ENCODE data around the gene CPLANE2.

Gene CPLANE2

DNA sequence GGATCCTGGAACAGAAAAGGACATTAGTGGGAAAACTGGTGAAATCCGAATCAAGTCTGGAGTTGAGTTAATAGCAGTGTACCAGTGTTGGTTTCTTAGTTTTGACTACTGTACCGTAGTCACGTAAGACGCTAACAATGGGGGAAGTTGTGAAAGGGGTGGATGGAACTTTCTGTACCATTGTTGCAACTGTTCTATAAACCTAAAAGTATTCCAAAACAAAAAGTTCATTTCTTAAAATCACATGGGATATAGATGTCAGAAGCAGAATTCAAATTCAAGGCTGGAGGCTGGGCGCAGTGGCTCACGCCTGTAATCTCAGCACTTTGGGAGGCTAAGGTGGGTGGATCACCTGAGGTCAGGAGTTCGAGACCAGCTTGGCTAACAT lies 41.5 kb downstream of the CPLANE2 start:
- H2AFZ ChIP-seq (ENCODE audit: low read length): no peak overlapping the region
- TF ChIP-seq EZH2phosphoT487 (IDR thresholded peaks at IDR 0.05; ENCODE audit: low read length) (no peak), EZH2 (optimal IDR thresholded peaks at IDR 0.05; ENCODE audit: low read depth, low read length) (no peak)
- TF ChIP-seq, protein P1, sequence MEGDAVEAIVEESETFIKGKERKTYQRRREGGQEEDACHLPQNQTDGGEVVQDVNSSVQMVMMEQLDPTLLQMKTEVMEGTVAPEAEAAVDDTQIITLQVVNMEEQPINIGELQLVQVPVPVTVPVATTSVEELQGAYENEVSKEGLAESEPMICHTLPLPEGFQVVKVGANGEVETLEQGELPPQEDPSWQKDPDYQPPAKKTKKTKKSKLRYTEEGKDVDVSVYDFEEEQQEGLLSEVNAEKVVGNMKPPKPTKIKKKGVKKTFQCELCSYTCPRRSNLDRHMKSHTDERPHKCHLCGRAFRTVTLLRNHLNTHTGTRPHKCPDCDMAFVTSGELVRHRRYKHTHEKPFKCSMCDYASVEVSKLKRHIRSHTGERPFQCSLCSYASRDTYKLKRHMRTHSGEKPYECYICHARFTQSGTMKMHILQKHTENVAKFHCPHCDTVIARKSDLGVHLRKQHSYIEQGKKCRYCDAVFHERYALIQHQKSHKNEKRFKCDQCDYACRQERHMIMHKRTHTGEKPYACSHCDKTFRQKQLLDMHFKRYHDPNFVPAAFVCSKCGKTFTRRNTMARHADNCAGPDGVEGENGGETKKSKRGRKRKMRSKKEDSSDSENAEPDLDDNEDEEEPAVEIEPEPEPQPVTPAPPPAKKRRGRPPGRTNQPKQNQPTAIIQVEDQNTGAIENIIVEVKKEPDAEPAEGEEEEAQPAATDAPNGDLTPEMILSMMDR (IDR thresholded peaks at IDR 0.05; ENCODE audit: low read length): no peak
- no peak overlapping the region for H3K27ac ChIP-seq (ENCODE audit: low read length)
- H3K9ac ChIP-seq (ENCODE audit: low read length): no peak overlapping the region
- H3K4me3 ChIP-seq (ENCODE audit: low read length): no peak overlapping the region
- peaks cover 9% of the 10 kb centered on the region for H3K27me3 ChIP-seq (replicated peaks; ENCODE audit: insufficient read depth, low read length)
- no peak overlapping the region for H3K4me2 ChIP-seq (ENCODE audit: low read depth, low read length)
- no peaks in the 10 kb centered on the region for H3K9me3 ChIP-seq (replicated peaks; ENCODE audit: insufficient read depth, low read length)
- H3K79me2 ChIP-seq (ENCODE audit: low read length): no peaks in the 10 kb centered on the region
- H3K9me2 ChIP-seq (replicated peaks; ENCODE audit: insufficient read depth, low read length): no peaks in the 10 kb centered on the region
- H3K36me3 ChIP-seq (replicated peaks; ENCODE audit: insufficient read depth, low read length): no peaks in the 10 kb centered on the region
- H3F3A ChIP-seq (ENCODE audit: insufficient read depth, low read length): no peaks in the 10 kb centered on the region
- H4K20me1 ChIP-seq (ENCODE audit: insufficient read depth, low read length): no peaks in the 10 kb centered on the region
- H3K4me1 ChIP-seq (ENCODE audit: low read length): no peaks in the 10 kb centered on the region
- DNase-seq: no peak

DNA sequence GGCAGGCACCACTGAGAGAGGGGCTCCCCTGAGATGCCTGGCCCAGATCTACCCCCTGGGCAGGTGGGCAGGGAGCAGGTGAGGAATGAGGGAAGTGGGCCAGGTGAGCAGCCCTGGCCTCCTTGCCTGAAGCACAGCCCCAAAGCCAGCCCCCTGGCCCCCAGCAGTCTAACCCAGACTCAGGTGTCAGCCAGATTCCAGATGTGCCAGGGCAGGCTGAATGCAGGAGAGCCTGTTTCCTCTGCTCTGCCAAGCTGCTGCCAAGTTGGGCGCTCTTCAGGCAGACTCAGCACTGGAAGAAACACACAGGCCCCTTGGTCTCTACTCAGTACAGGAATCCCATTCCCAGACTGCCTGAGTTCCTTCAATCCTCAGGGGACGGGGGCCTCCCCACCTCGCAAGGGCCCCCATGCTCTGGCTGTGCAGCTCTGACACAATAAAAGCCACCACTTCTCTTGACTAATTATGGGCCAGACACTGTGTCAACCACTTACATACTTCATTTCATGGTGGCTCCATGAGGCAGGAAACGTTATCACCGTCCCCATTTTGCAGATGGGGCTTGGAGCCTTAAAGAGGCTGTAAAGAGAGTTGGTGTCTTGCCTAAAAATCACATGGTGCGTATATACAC lies 45.0 kb downstream of the CPLANE2 start:
- H4K20me1 ChIP-seq (ENCODE audit: insufficient read depth, low read length): no peaks in the 10 kb centered on the region
- no peaks in the 10 kb centered on the region for H3K4me1 ChIP-seq (ENCODE audit: low read length)
- no peaks in the 10 kb centered on the region for H3K36me3 ChIP-seq (replicated peaks; ENCODE audit: insufficient read depth, low read length)
- no peak overlapping the region for H3K4me3 ChIP-seq (ENCODE audit: low read length)
- H3K27ac ChIP-seq (ENCODE audit: low read length): no peak overlapping the region
- no peak for TF ChIP-seq EZH2 (optimal IDR thresholded peaks at IDR 0.05; ENCODE audit: low read depth, low read length)
- no peak for TF ChIP-seq EZH2phosphoT487 (IDR thresholded peaks at IDR 0.05; ENCODE audit: low read length)
- TF ChIP-seq, protein P1 (IDR thresholded peaks at IDR 0.05; ENCODE audit: low read length): no peak
- peaks cover 24% of the 10 kb centered on the region for H3K27me3 ChIP-seq (replicated peaks; ENCODE audit: insufficient read depth, low read length)
- DNase-seq: no peak
- no peak overlapping the region for H3K9ac ChIP-seq (ENCODE audit: low read length)
- no peaks in the 10 kb centered on the region for H3K79me2 ChIP-seq (ENCODE audit: low read length)
- H3K9me2 ChIP-seq (replicated peaks; ENCODE audit: insufficient read depth, low read length): no peaks in the 10 kb centered on the region
- H2AFZ ChIP-seq (ENCODE audit: low read length): no peak overlapping the region
- H3K4me2 ChIP-seq (ENCODE audit: low read depth, low read length): no peak overlapping the region
- no peaks in the 10 kb centered on the region for H3K9me3 ChIP-seq (replicated peaks; ENCODE audit: insufficient read depth, low read length)
- no peaks in the 10 kb centered on the region for H3F3A ChIP-seq (ENCODE audit: insufficient read depth, low read length)

GRCh38 chr1:16191309-16191708 lies 45.7 kb downstream of the CPLANE2 start:
- Histone ChIP-seq H3K9ac (ENCODE audit: low read length) (no peak overlapping the region), H3K36me3 (replicated peaks; ENCODE audit: insufficient read depth, low read length) (no peaks in the 10 kb centered on the region), H3K79me2 (ENCODE audit: low read length) (no peaks in the 10 kb centered on the region), H3K9me3 (replicated peaks; ENCODE audit: insufficient read depth, low read length) (no peaks in the 10 kb centered on the region), H3F3A (ENCODE audit: insufficient read depth, low read length) (no peaks in the 10 kb centered on the region), H3K9me2 (replicated peaks; ENCODE audit: insufficient read depth, low read length) (no peaks in the 10 kb centered on the region), H3K4me2 (ENCODE audit: low read depth, low read length) (no peak overlapping the region), H3K27ac (ENCODE audit: low read length) (no peak overlapping the region), H4K20me1 (ENCODE audit: insufficient read depth, low read length) (no peaks in the 10 kb centered on the region), H3K4me1 (ENCODE audit: low read length) (no peaks in the 10 kb centered on the region), H3K27me3 (replicated peaks; ENCODE audit: insufficient read depth, low read length) (peaks cover 24% of the 10 kb centered on the region), H2AFZ (ENCODE audit: low read length) (no peak overlapping the region), H3K4me3 (ENCODE audit: low read length) (no peak overlapping the region)
- TF ChIP-seq, protein P1 (IDR thresholded peaks at IDR 0.05; ENCODE audit: low read length): no peak
- no peak for TF ChIP-seq EZH2 (optimal IDR thresholded peaks at IDR 0.05; ENCODE audit: low read depth, low read length)
- TF ChIP-seq EZH2phosphoT487 (IDR thresholded peaks at IDR 0.05; ENCODE audit: low read length): no peak
- no peak for DNase-seq

Measured in MM.1S (cell line).